GM18873 (cell line): Measurements from ENCODE around the gene CAMSAP1.
"Not testable (repeated sequence)": the region's sequence is repeated elsewhere in the genome, so short reads cannot be mapped to it uniquely, and the experiment has no call there.

Source experiments
- ATAC-seq: cut with Tn5 transposase; IDR thresholded peaks from one replicate; pipeline ENCODE4 v1.9.1; 2021; ENCODE audit warnings: mild to moderate bottlenecking, moderate library complexity, moderate number of reproducible peaks; ENCODE audit not compliant: unreplicated experiment, low FRiP score

Gene CAMSAP1

DNA sequence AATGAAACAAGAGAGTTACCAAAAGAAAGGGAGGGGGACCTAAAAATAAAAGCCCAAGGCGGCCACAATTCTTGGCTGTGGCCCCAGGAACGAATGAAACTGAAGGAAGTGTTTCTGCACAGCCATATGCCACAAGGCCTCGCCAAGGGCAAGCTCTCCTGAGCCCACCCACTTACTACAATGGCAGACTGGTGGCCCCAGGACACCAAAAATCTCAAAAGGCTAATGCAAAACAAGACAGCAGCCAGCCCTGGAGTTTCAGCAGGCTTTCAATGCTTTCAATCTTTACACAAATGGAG is 4.0 kb downstream of the CAMSAP1 start:
- ATAC-seq, result no peak

GRCh38 chr9:135902655-135903357 is 4.5 kb downstream of the CAMSAP1 start:
- ATAC-seq, result no peak

- no peak for ATAC-seq
Observed at GRCh38 chr9:135901826-135902225, 5.5 kb downstream of the CAMSAP1 start.

DNA sequence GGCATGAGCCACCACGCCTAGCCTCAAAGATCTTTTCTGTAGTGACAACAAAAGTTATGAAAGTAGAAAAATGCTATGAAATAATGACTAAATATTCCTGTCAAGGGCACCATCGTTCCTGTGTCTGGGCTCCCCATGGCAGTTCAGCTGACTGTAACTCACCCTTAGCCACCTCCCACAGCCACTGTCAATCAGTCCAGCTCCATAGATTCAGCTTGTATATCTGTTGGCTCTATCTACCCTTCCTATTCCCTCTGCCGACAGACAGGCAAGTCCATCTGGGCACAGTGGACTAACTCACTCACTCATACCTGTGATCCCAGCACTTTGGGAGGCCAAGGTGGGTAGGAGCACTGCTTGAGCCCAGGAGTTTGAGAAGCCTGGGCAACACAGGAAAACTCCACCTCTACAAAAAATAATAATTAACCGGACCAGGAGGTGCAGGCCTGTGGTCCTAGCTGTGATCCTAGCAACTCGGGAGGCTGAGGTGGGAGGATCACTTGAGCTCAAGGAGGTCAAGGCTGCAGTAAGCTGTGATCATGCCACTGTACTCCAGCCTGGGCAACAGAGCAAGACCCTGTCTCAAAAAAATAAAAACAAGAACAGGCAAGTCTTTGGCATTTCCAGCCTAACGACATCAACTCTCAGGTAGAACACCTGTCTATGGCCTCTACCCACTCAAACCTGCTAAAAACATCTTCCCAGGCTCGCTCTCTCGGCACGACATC is 6.2 kb downstream of the CAMSAP1 start:
- ATAC-seq, result no peak

- ATAC-seq, result no peak
Observed at GRCh38 chr9:135898634-135899407, 8.5 kb downstream of the CAMSAP1 start.

GRCh38 chr9:135896626-135897025 is 10.7 kb downstream of the CAMSAP1 start:
- ATAC-seq, result no peak

DNA sequence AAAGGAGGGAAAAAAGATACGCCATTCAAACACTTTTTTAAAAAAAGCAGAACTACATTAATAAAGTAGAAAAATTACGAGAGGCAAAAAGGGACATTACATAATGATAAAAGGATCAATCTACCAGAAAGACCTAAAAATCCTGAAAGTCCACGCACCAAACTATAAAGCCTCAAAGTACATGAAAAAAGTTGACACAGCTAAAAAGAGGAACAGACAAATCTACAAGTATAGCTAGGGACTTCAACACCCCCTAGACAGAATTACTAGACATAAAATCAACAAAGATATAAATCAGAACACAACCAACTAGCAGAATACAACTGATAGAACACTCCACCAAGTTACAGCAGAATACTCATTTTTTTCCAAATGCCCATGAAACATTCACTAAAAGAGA is 11.1 kb downstream of the CAMSAP1 start:
- no peak for ATAC-seq

DNA sequence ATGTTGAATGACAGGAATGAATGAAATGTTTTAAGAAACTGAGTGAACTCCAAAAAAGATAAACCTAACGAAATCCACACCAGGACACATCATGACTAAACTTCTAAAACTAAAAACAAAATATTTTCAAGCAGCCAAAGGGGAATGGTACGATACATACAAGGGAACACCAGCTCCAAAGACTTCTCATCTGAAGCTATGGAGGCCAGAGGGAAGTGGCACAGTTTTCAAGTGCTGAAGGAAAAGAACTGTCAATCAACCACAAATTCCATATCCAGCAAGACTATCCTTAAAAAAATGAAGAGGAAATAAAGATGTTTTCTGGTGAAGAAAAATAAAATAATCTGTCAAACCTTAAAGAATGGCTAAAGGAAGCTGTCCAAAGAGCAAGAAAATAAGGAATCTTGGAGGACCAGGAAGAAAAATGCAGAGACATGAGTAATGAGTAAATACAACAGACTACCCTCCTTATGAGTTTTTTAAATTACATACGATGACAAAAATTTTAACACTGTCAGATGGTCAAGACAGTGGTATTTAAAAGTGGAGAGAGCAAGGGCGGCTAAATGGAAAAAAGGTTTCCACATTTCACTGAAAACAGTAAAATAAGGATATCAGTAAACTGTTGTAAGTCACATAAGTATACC is 12.0 kb downstream of the CAMSAP1 start:
- ATAC-seq, result no peak

DNA sequence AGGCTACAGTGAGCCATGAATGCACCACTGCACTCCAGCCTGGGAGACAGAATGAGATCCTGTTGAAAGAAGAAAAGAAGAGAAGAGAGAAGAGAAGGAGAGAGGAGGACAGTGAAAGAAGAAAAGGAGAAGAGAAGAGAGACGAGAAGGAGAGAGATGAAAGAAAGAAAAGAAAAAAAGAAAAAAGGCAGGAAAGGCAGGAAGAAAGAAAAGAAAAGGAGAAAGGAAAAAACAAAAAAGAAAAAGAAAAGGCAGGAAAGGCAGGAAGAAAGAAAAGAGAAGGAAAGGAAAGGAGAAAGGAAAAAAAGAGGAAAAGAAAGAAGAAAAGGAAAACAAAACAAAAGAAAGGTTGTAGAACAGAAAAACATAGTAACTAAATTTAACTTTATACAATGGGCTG is 14.2 kb downstream of the CAMSAP1 start:
- no peak for ATAC-seq

- not testable (repeated sequence) for ATAC-seq
Observed at GRCh38 chr9:135892327-135892726, 15.0 kb downstream of the CAMSAP1 start.

GRCh38 chr9:135891027-135891631 is 16.2 kb downstream of the CAMSAP1 start:
- ATAC-seq, result no peak

DNA sequence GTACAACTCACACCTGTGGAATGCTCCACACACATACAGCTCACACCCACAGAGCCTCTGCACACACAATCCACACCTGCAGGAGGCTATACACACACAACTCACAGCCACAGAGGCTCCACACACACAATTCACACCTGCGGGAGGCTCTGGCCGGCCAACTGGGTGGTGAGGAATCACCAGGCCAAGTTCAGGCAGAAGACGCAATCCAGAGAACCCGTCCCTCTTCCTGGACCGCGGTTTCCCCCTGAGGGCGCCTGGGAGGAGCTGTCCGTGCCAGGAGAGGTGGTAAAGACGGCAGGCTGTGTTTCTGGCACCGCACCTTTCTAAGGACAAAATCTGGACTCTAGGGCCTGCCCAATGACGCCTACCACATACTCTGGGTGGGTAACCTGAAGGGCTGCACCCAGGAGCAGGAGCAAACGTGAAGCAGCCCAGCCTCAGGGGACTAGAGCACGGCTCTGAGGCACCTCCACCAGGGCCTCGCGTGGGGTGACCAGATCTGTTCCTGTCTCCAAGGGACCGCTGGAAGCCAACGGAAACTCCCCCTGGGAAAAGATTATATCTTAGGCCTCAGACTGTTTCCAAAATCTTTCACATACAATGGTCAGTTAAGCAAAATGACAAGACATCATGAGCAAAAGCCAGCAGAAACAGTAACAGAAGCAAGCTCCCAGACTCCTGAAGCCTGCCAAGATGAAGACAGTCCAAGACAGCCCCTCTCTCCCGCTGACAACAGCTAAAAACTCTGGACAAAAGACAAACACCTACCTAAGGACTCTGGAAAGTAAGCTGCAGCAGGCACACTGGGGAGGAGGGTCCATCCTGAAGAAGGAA is 16.9 kb downstream of the CAMSAP1 start:
- ATAC-seq, result no peak

GRCh38 chr9:135889564-135890189 is 17.7 kb downstream of the CAMSAP1 start:
- no peak for ATAC-seq

- no peak for ATAC-seq
Observed at GRCh38 chr9:135888766-135889394, 18.5 kb downstream of the CAMSAP1 start.

- no peak for ATAC-seq
Observed at GRCh38 chr9:135888126-135888765, 19.1 kb downstream of the CAMSAP1 start.

- ATAC-seq, result no peak
Observed at GRCh38 chr9:135887585-135888050, 19.7 kb downstream of the CAMSAP1 start.

- no peak for ATAC-seq
Observed at GRCh38 chr9:135887021-135887507, 20.3 kb downstream of the CAMSAP1 start.
